ENCODE measurements around the gene EIF4G1. TPM values are rescaled to one million over a fixed set of nuclear protein-coding genes. Genes with fewer than 3 reads are reported as not detected.
A peak's percentile ranks its signal among the peaks of the same experiment; 100 is the strongest.

Gene EIF4G1
- total RNA-seq, 1 experiment from 2014 or later, result 798 TPM

DNA sequence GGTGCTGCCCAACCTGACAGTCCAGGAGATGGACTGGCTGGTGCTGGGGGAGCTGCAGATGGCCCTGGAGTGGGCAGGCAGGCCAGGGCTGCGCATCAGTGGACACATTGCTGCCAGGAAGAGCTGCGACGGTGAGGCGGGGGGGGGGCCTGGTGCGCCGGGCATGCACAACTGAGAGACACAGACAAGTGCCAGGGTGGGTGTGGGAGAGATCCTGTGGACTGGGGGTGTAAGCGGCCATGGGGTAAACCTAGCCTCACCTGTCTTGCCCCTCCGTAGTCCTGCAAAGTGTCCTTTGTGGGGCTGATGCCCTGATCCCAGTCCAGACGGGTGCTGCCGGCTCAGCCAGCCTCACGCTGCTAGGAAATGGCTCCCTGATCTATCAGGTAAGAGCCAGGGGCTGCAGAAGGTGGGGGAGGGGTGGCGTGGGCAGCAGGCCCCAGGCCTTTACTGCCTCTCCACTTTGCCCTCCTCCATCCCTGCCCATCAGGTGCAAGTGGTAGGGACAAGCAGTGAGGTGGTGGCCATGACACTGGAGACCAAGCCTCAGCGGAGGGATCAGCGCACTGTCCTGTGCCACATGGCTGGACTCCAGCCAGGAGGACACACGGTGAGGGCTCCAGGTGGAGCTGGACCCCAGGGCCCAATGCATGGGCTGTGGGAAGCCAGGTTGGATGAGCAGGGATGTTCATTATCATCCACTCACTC lies 68.8 kb downstream of the EIF4G1 start:
- DNase-seq (ENCODE audit: low read depth, low spot score) (no peak), ATAC-seq (peak; percentile 12)
- Histone ChIP-seq H3K36me3 (ENCODE audit: control insufficient read depth, insufficient read depth, low read length) (no peaks in the 10 kb centered on the region), H3K27me3 (ENCODE audit: control insufficient read depth, insufficient read depth, low read length) (peaks cover 8% of the 10 kb centered on the region; the same call in 1 of the 2 replicates), H3K4me1 (ENCODE audit: control insufficient read depth, insufficient read depth, low read length) (no peaks in the 10 kb centered on the region), H3K4me3 (ENCODE audit: low read depth in 2 of 2, low read length in 2 of 2) (no peak overlapping the region), H3K27ac (ENCODE audit: low read length) (no peak overlapping the region), H3K9me3 (ENCODE audit: control insufficient read depth, insufficient read depth, low read depth, low read length) (no peaks in the 10 kb centered on the region)
- CTCF ChIA-PET, result no interaction called here
- BruUV-seq (replicated peaks), result no TSS peak
- TF ChIP-seq TCF7L2 (IDR thresholded peaks at IDR 0.05; ENCODE audit: low read depth, low read length) (no peak), SIN3A (IDR thresholded peaks at IDR 0.05; ENCODE audit: borderline replicate concordance, insufficient read depth, low read depth, low read length) (no peak), POLR2AphosphoS5 (IDR thresholded peaks at IDR 0.05; ENCODE audit: low read depth, low read length) (no peak)
- TF ChIP-seq, protein P1, sequence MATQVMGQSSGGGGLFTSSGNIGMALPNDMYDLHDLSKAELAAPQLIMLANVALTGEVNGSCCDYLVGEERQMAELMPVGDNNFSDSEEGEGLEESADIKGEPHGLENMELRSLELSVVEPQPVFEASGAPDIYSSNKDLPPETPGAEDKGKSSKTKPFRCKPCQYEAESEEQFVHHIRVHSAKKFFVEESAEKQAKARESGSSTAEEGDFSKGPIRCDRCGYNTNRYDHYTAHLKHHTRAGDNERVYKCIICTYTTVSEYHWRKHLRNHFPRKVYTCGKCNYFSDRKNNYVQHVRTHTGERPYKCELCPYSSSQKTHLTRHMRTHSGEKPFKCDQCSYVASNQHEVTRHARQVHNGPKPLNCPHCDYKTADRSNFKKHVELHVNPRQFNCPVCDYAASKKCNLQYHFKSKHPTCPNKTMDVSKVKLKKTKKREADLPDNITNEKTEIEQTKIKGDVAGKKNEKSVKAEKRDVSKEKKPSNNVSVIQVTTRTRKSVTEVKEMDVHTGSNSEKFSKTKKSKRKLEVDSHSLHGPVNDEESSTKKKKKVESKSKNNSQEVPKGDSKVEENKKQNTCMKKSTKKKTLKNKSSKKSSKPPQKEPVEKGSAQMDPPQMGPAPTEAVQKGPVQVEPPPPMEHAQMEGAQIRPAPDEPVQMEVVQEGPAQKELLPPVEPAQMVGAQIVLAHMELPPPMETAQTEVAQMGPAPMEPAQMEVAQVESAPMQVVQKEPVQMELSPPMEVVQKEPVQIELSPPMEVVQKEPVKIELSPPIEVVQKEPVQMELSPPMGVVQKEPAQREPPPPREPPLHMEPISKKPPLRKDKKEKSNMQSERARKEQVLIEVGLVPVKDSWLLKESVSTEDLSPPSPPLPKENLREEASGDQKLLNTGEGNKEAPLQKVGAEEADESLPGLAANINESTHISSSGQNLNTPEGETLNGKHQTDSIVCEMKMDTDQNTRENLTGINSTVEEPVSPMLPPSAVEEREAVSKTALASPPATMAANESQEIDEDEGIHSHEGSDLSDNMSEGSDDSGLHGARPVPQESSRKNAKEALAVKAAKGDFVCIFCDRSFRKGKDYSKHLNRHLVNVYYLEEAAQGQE (IDR thresholded peaks at IDR 0.05; ENCODE audit: insufficient read depth in 1 of 2, low read depth in 2 of 2, low read length in 1 of 2), result no peak
- TF ChIP-seq, protein P2, sequence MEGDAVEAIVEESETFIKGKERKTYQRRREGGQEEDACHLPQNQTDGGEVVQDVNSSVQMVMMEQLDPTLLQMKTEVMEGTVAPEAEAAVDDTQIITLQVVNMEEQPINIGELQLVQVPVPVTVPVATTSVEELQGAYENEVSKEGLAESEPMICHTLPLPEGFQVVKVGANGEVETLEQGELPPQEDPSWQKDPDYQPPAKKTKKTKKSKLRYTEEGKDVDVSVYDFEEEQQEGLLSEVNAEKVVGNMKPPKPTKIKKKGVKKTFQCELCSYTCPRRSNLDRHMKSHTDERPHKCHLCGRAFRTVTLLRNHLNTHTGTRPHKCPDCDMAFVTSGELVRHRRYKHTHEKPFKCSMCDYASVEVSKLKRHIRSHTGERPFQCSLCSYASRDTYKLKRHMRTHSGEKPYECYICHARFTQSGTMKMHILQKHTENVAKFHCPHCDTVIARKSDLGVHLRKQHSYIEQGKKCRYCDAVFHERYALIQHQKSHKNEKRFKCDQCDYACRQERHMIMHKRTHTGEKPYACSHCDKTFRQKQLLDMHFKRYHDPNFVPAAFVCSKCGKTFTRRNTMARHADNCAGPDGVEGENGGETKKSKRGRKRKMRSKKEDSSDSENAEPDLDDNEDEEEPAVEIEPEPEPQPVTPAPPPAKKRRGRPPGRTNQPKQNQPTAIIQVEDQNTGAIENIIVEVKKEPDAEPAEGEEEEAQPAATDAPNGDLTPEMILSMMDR (IDR thresholded peaks at IDR 0.05), result no peak
- POLR2A ChIA-PET, result no interaction called here
- intact Hi-C loops (cut with micrococcal nuclease; ENCODE audit: unreplicated experiment), result no loop called here
- in situ Hi-C loops (cut with HindIII; ENCODE audit: low pct_unique_long_range_greater_than_20kb, low sequenced_read_pairs), result no loop called here

GRCh38 chr3:184384342-184384741 lies 69.9 kb downstream of the EIF4G1 start:
- TF ChIP-seq POLR2AphosphoS5 (IDR thresholded peaks at IDR 0.05; ENCODE audit: low read depth, low read length) (no peak), TCF7L2 (IDR thresholded peaks at IDR 0.05; ENCODE audit: low read depth, low read length) (no peak), SIN3A (IDR thresholded peaks at IDR 0.05; ENCODE audit: borderline replicate concordance, insufficient read depth, low read depth, low read length) (no peak)
- TF ChIP-seq, protein P2 (IDR thresholded peaks at IDR 0.05), result no peak
- TF ChIP-seq, protein P1 (IDR thresholded peaks at IDR 0.05; ENCODE audit: insufficient read depth in 1 of 2, low read depth in 2 of 2, low read length in 1 of 2), result no peak
- ATAC-seq (no peak), DNase-seq (ENCODE audit: low read depth, low spot score) (no peak)
- in situ Hi-C loops (cut with HindIII; ENCODE audit: low pct_unique_long_range_greater_than_20kb, low sequenced_read_pairs) (no loop called here), intact Hi-C loops (cut with micrococcal nuclease; ENCODE audit: unreplicated experiment) (no loop called here)
- BruUV-seq (replicated peaks), result no TSS peak
- Histone ChIP-seq H3K27ac (ENCODE audit: low read length) (no peak overlapping the region), H3K27me3 (ENCODE audit: control insufficient read depth, insufficient read depth, low read length) (peaks cover 6% of the 10 kb centered on the region; the same call in 1 of the 2 replicates), H3K9me3 (ENCODE audit: control insufficient read depth, insufficient read depth, low read depth, low read length) (no peaks in the 10 kb centered on the region), H3K36me3 (ENCODE audit: control insufficient read depth, insufficient read depth, low read length) (no peaks in the 10 kb centered on the region), H3K4me1 (ENCODE audit: control insufficient read depth, insufficient read depth, low read length) (no peaks in the 10 kb centered on the region), H3K4me3 (ENCODE audit: low read depth in 2 of 2, low read length in 2 of 2) (no peak overlapping the region)
- ChIA-PET CTCF (no interaction called here), POLR2A (no interaction called here)
